Measurements from ENCODE around the gene ANKRD35. TPM values are rescaled to one million over a fixed set of nuclear protein-coding genes. Genes with fewer than 3 reads are reported as not detected.

The ANKRD35 gene
- total RNA-seq, 1 experiment from 2014 or later: not detected

GRCh38 chr1:145898756-145899155 lies 13.1 kb upstream of the ANKRD35 start:
- ATAC-seq: peak; percentile 66; the same call in 1 of the 2 replicates

GRCh38 chr1:145897969-145898368 lies 12.3 kb upstream of the ANKRD35 start:
- in situ Hi-C loops (cut with HindIII; ENCODE audit: low pct_unique_long_range_greater_than_20kb, low sequenced_read_pairs) (no loop called here), intact Hi-C loops (cut with micrococcal nuclease; ENCODE audit: unreplicated experiment) (no loop called here)
- ATAC-seq: no peak

More at GRCh38 chr1:145898756-145899155, 13.1 kb upstream of the ANKRD35 start:
- Histone ChIP-seq H3K4me1 (ENCODE audit: control insufficient read depth, insufficient read depth, low read length) (no peaks in the 10 kb centered on the region), H3K27ac (ENCODE audit: low read length) (peak overlapping the region; percentile 39; the same call in 1 of the 2 replicates), H3K9me3 (ENCODE audit: control insufficient read depth, insufficient read depth, low read depth, low read length) (no peaks in the 10 kb centered on the region), H3K27me3 (ENCODE audit: control insufficient read depth, insufficient read depth, low read length) (no peaks in the 10 kb centered on the region), H3K4me3 (ENCODE audit: low read depth in 2 of 2, low read length in 2 of 2) (no peak overlapping the region), H3K36me3 (ENCODE audit: control insufficient read depth, insufficient read depth, low read length) (no peaks in the 10 kb centered on the region)
- in situ Hi-C loops (cut with HindIII; ENCODE audit: low pct_unique_long_range_greater_than_20kb, low sequenced_read_pairs) (no loop called here), intact Hi-C loops (cut with micrococcal nuclease; ENCODE audit: unreplicated experiment) (no loop called here)
- ChIA-PET POLR2A (no interaction called here), CTCF (no interaction called here)
- BruUV-seq (replicated peaks): no TSS peak
- no peak for DNase-seq (ENCODE audit: low read depth, low spot score)
- TF ChIP-seq, protein P1, sequence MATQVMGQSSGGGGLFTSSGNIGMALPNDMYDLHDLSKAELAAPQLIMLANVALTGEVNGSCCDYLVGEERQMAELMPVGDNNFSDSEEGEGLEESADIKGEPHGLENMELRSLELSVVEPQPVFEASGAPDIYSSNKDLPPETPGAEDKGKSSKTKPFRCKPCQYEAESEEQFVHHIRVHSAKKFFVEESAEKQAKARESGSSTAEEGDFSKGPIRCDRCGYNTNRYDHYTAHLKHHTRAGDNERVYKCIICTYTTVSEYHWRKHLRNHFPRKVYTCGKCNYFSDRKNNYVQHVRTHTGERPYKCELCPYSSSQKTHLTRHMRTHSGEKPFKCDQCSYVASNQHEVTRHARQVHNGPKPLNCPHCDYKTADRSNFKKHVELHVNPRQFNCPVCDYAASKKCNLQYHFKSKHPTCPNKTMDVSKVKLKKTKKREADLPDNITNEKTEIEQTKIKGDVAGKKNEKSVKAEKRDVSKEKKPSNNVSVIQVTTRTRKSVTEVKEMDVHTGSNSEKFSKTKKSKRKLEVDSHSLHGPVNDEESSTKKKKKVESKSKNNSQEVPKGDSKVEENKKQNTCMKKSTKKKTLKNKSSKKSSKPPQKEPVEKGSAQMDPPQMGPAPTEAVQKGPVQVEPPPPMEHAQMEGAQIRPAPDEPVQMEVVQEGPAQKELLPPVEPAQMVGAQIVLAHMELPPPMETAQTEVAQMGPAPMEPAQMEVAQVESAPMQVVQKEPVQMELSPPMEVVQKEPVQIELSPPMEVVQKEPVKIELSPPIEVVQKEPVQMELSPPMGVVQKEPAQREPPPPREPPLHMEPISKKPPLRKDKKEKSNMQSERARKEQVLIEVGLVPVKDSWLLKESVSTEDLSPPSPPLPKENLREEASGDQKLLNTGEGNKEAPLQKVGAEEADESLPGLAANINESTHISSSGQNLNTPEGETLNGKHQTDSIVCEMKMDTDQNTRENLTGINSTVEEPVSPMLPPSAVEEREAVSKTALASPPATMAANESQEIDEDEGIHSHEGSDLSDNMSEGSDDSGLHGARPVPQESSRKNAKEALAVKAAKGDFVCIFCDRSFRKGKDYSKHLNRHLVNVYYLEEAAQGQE (IDR thresholded peaks at IDR 0.05; ENCODE audit: insufficient read depth in 1 of 2, low read depth in 2 of 2, low read length in 1 of 2): no peak
- no peak for TF ChIP-seq TCF7L2 (IDR thresholded peaks at IDR 0.05; ENCODE audit: low read depth, low read length)
- no peak for TF ChIP-seq SIN3A (IDR thresholded peaks at IDR 0.05; ENCODE audit: borderline replicate concordance, insufficient read depth, low read depth, low read length)
- TF ChIP-seq, protein P2, sequence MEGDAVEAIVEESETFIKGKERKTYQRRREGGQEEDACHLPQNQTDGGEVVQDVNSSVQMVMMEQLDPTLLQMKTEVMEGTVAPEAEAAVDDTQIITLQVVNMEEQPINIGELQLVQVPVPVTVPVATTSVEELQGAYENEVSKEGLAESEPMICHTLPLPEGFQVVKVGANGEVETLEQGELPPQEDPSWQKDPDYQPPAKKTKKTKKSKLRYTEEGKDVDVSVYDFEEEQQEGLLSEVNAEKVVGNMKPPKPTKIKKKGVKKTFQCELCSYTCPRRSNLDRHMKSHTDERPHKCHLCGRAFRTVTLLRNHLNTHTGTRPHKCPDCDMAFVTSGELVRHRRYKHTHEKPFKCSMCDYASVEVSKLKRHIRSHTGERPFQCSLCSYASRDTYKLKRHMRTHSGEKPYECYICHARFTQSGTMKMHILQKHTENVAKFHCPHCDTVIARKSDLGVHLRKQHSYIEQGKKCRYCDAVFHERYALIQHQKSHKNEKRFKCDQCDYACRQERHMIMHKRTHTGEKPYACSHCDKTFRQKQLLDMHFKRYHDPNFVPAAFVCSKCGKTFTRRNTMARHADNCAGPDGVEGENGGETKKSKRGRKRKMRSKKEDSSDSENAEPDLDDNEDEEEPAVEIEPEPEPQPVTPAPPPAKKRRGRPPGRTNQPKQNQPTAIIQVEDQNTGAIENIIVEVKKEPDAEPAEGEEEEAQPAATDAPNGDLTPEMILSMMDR (IDR thresholded peaks at IDR 0.05): no peak
- TF ChIP-seq POLR2AphosphoS5 (IDR thresholded peaks at IDR 0.05; ENCODE audit: low read depth, low read length): no peak

More at GRCh38 chr1:145897969-145898368, 12.3 kb upstream of the ANKRD35 start:
- TF ChIP-seq, protein P2 (IDR thresholded peaks at IDR 0.05): no peak
- TF ChIP-seq, protein P1 (IDR thresholded peaks at IDR 0.05; ENCODE audit: insufficient read depth in 1 of 2, low read depth in 2 of 2, low read length in 1 of 2): no peak
- TF ChIP-seq POLR2AphosphoS5 (IDR thresholded peaks at IDR 0.05; ENCODE audit: low read depth, low read length) (no peak), TCF7L2 (IDR thresholded peaks at IDR 0.05; ENCODE audit: low read depth, low read length) (no peak), SIN3A (IDR thresholded peaks at IDR 0.05; ENCODE audit: borderline replicate concordance, insufficient read depth, low read depth, low read length) (no peak)
- no peaks in the 10 kb centered on the region for H3K27me3 ChIP-seq (ENCODE audit: control insufficient read depth, insufficient read depth, low read length)
- ChIA-PET POLR2A (no interaction called here), CTCF (no interaction called here)
- no peak overlapping the region for H3K4me3 ChIP-seq (ENCODE audit: low read depth in 2 of 2, low read length in 2 of 2)
- no peak for DNase-seq (ENCODE audit: low read depth, low spot score)
- no TSS peak for BruUV-seq (replicated peaks)
- no peaks in the 10 kb centered on the region for H3K9me3 ChIP-seq (ENCODE audit: control insufficient read depth, insufficient read depth, low read depth, low read length)
- peaks cover 6% of the 10 kb centered on the region for H3K4me1 ChIP-seq (ENCODE audit: control insufficient read depth, insufficient read depth, low read length)
- H3K36me3 ChIP-seq (ENCODE audit: control insufficient read depth, insufficient read depth, low read length): no peaks in the 10 kb centered on the region
- no peak overlapping the region for H3K27ac ChIP-seq (ENCODE audit: low read length)

Measured in Panc1 (cell line).